Measurements from ENCODE around the gene PDE7B.

PDE7B gene

GRCh38 chr6:136169394-136170148 is 318.1 kb downstream of the PDE7B start:
- H3K4me3 ChIP-seq (ENCODE audit: low read depth, low read length) = no peak overlapping the region
- TF ChIP-seq KLF7 (tag by site-specific recombination; IDR thresholded peaks at IDR 0.05; ENCODE audit: borderline replicate concordance) (no peak), ZNF544 (tag by site-specific recombination; IDR thresholded peaks at IDR 0.05) (no peak), ZNF549 (tag by site-specific recombination; IDR thresholded peaks at IDR 0.05) (no peak), ZSCAN4 (tag by site-specific recombination; IDR thresholded peaks at IDR 0.05) (no peak), INSM2 (tag by site-specific recombination; IDR thresholded peaks at IDR 0.05) (no peak), KLF17 (tag by site-specific recombination; IDR thresholded peaks at IDR 0.05) (no peak), ZBTB8A (tag by site-specific recombination; IDR thresholded peaks at IDR 0.05) (no peak), ZSCAN5A (tag by site-specific recombination; IDR thresholded peaks at IDR 0.05) (no peak), ZNF266 (tag by site-specific recombination; IDR thresholded peaks at IDR 0.05; ENCODE audit: low read depth) (no peak), CTCF (tag by site-specific recombination; IDR thresholded peaks at IDR 0.05) (no peak), ZNF473 (tag by site-specific recombination; IDR thresholded peaks at IDR 0.05) (no peak), BCL6B (tag by site-specific recombination; IDR thresholded peaks at IDR 0.05) (no peak), ZNF768 (tag by site-specific recombination; IDR thresholded peaks at IDR 0.05) (no peak), ZFHX2 (tag by site-specific recombination; conservative IDR thresholded peaks at IDR 0.05) (no peak), ZNF558 (tag by site-specific recombination; IDR thresholded peaks at IDR 0.05) (no peak), ZIC2 (tag by site-specific recombination; IDR thresholded peaks at IDR 0.05) (no peak), ZNF624 (tag by site-specific recombination; IDR thresholded peaks at IDR 0.05) (no peak), GLIS2 (tag by site-specific recombination; IDR thresholded peaks at IDR 0.05) (no peak)
- ChIA-PET POLR2A (no interaction called here), CTCF (interaction anchor here (0.6 kb wide), 3 partner anchors 105 to 578 kb away, joined by 3 read pairs; no protein-coding TSS in a partner anchor)
- H3K4me1 ChIP-seq (ENCODE audit: control insufficient read depth, insufficient read depth, low read length) = no peaks in the 10 kb centered on the region
- H3K36me3 ChIP-seq (ENCODE audit: control insufficient read depth in 2 of 2, insufficient read depth in 1 of 2, low read length in 2 of 2) = no peaks in the 10 kb centered on the region
- no peaks in the 10 kb centered on the region for H3K9me3 ChIP-seq (ENCODE audit: control insufficient read depth, insufficient read depth, low read depth, low read length)
- H3K27ac ChIP-seq (ENCODE audit: extremely low read depth, low read depth, low read length) = no peak overlapping the region

Measured in HEK293 (cell line).